ENCODE results near the gene KRTAP5-11.
"Not testable (repeated sequence)": the region's sequence is repeated elsewhere in the genome, so short reads cannot be mapped to it uniquely, and the experiment has no call there.

KRTAP5-11 gene, protein sequence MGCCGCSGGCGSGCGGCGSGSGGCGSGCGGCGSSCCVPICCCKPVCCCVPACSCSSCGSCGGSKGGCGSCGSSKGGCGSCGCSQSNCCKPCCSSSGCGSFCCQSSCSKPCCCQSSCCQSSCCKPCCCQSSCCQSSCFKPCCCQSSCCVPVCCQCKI
- 0 reads per million in 3 experiments for total RNA-seq

DNA sequence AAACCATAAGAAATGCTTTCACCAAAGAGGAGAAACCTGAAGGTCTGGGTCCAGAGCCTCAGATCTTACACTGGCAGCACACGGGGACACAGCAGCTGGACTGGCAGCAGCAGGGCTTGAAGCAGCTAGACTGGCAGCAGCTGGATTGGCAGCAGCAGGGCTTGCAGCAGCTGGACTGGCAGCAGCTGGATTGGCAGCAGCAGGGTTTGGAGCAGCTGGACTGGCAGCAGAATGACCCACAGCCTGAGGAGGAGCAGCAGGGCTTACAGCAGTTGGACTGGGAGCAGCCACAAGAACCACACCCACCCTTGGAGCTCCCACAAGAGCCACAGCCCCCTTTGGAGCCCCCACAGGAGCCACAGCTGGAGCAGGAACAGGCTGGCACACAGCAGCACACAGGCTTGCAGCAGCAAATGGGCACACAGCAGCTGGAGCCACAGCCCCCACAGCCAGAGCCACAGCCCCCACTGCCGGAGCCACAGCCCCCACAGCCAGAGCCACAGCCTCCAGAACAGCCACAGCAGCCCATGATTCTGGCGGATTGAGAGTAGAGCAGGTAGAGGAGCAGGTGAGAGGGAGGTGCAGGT, at the start of gene KRTAP5-11:
Gene KRTAP5-11 (minus strand): TSS at position 567 of the 587 bp plus-strand sequence. CDS start 38 bp downstream, at position 529.
- no peak for DNase-seq

DNA sequence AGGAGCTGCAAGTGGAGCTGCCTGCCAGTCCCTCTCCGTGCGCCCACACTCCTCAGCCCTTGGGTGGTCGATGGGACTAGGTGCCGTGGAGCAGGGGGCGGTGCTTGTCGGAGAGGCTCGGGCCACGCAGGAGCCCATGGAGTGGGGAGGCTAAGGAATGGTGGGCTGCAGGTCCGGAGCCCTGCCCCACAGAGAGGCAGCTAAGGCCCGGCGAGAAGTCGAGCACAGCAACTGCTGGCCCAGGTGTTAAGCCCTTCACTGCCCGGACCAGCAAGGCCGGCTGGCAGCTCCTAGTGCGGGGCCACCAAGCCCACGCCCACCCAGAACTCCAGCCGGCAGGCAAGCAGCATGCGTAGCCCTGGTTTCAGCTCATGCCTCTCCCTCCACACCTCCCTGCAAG, 48.9 kb upstream of the KRTAP5-11 start:
- DNase-seq = not testable (repeated sequence)

DNA sequence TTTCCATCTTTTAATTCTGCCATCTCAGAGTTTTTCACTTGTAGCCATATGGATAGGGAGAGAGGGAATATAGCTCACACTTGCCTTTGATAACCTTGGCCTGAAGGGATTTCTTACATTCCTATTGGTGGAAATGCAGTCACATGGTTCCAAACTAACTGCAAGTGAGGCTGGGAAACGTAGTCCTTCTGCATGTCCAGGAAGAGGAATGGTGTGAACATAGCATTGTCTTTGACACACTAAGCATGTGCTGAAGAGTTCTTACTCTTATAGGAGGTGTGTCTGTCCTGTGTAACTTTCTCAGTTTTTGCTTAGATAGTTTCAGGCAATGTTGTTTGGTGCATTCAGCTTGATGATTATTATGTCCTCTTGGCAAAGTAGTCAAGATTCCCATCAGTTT, 47.4 kb upstream of the KRTAP5-11 start:
- not testable (repeated sequence) for DNase-seq

DNA sequence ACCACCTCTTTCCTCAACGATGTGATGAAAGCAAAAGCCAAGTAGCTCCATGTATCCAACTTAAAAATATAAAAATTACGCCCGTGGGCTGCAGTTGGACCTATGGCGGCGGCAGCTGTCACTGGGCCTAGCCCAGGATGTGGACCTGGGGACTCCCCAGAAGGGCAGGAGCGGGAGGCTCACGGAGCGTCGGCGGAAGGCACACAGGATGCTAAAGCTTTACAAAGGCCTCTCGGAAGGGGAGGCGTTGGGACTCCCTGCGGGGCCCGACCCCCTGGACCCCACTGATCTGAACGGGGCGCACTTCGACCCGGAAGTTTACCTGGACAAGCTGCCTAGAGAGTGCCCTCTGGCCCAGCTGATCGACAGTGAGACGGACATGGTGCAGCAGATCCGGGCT, 46.3 kb upstream of the KRTAP5-11 start:
- DNase-seq = not testable (repeated sequence)

DNA sequence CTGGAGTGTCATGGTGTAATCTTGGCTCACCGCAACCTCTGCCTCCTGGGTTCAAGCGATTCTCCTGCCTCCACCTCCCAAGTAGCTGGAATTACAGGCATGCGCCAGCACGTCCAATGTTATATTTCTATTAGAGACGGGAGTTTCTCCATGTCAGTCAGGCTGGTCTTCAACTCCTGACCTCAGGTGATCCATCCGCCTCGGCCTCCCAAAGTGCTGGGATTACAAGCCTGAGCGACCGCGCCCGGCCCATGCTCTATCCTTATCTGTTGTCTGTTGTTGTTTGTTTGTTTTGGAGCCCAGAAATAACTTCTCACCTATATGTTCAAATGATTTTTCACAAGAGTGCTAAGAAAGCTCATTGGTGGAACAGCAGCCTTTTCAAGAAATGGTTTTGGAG, 40.6 kb upstream of the KRTAP5-11 start:
- DNase-seq = not testable (repeated sequence)

DNA sequence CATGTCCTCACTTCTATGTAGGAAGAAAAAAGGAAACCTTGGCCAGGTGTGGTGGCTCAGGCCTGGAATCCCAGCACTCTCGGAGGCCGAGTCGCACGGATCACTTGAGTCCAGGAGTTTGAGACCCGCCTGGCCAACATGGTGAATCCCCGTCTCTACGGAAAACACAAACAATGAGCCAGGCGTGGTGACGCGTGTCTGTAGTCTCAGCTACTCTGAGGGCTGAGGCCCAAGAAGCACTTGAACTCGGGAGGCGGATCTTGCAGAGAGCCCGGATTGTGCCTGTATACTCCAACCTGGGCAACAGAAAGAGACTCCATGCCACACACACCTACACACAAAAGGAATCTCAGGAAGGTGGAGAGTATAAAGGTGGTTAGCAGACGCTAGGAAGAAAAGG, 39.9 kb upstream of the KRTAP5-11 start:
- not testable (repeated sequence) for DNase-seq

DNA sequence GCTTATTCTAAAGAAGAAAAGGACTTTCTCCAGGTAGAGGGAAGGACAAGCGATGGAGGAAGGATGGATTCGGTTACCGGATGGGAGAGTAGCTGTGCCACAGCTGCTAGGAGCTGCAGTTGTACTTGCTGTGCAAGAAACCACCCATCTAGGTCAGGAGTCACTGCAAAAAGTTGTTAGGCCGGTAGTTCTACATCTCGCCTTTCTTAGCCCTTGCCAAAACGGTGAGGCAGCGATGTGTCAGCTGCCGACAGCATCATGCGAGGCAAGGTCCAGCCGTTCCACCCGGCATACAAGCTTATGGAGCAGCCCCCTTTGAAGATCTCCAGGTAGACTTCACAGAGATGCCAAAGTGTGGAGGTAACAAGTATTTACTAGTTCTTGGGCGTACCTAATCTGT, 32.3 kb upstream of the KRTAP5-11 start:
- DNase-seq = not testable (repeated sequence)

DNA sequence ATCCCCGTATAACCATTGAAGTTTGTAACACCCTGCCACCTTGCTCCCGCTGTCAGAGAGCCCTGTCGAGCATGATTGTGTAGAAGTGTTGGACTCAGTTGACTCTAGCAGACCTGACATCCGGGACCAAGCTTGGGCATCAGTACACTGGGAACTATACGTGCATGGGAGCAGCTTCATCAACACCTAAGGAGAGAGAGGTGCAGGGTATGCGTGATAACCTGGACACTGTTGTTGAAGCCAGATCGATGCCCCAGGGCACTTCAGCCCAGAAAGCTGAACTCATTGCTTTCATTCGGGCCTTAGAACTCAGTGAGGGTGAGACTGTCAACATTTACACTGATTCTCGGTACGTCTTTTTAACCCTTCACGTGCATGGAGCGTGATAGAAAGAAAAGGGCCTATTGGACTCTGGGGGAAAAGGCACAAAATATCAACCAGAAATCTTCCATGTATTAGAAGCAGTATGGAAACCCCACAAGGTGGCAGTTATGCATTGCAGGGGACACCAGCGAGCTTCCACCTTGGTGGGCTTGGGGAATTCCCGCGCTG, 31.8 kb upstream of the KRTAP5-11 start:
- not testable (repeated sequence) for DNase-seq

DNA sequence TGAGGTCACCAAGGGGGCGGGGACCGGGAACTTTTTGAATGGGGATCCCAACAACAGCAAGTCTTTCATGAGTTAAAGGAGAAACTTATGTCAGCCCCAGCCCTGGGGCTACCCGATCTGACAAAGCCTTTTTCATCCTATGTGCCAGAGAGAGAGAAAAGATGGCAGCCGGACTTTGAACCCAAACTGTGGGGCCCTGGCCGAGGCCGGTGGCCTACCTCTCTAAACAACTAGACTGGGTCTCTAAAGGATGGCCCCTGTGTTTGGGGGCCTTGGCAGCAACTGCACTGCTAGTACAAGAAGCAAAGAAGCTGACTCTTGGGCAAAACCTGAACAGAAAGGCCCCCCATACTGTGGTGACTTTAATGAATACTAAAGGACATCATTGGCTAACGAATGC, 31.3 kb upstream of the KRTAP5-11 start:
- not testable (repeated sequence) for DNase-seq

DNA sequence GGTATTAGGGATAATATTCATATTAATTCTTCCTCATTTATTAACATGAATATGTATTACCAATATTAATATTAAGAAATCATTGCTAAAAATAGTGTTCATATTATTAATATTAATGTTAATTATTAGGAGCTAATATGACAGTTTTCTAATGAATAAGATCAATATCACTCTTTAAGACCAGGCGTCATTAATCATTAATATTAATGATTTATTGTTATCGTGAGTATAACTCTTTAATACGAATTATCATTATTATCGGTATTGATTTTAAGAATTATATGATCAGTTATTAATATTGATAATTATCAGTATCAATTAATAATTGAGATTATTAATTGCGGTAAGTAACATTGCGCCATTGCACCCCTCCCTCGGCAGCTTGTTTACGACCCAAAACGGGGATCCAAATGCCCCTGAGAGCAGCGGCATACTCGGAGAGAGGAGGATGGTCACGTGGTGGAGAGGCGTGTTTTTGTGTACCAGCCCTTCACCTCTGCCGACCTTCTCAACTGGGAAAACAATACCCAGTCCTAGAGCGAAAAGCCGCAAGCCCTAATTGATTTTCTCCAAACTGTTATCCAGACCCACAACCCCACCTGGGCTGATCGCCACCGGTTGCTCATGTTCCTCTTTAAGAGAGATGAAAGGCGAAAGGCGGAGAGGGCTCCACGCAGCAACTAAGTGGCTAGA, 28.7 kb upstream of the KRTAP5-11 start:
- DNase-seq = not testable (repeated sequence)

DNA sequence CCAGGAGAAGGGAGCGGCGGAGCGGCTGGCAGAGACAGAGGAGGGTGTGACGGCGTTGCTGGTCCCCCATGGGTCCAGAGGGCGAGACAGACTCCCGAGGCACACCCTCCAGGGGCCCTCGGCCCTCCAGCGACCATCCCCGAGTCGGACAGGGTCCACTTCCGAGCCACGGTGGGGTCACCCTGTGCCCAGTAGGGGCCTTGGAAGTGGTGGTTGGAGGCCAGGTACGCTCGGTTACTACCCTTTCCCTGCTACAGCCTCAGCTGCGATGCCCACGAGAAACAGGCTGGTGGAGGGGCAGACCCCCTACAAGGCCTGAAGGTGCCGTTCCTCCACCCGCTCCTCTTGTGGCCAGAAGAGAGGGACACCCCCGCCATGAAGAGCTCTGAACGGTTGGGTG, 25.6 kb upstream of the KRTAP5-11 start:
- not testable (repeated sequence) for DNase-seq

DNA sequence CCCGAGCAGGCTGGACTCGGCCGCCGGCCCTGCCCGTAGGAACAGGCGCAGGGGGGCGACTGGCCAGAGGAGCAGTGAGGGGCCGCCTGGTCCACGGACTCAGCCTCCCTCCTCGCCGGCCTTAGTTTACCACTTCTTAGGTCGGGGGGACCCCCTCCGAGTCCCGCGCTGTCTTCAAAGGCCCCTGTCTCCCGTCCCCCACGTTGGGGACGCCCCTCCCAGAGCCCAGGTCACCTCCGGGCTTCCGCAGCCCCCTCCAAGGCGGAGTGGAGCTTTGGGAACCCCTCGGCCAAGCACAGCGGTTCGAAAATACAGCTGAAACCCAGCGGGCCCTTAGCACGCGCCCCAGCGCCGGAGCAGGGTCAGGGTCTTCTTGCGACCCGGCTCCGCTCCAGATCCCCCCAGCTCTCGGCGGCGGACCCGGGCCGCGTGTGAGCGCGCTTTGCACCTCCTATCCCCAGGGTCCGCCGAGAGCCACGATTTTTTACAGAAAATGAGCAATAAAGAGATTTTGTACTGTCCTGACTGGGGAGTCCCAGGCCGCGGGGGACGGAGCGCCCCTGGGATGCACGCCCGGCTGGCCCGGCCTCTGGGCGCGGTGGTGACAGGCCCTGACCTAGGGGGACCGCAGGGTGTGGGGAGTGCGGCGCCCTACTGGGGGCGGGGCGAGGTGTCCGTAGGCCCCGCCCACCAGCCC, 25.0 kb upstream of the KRTAP5-11 start:
- not testable (repeated sequence) for DNase-seq

DNA sequence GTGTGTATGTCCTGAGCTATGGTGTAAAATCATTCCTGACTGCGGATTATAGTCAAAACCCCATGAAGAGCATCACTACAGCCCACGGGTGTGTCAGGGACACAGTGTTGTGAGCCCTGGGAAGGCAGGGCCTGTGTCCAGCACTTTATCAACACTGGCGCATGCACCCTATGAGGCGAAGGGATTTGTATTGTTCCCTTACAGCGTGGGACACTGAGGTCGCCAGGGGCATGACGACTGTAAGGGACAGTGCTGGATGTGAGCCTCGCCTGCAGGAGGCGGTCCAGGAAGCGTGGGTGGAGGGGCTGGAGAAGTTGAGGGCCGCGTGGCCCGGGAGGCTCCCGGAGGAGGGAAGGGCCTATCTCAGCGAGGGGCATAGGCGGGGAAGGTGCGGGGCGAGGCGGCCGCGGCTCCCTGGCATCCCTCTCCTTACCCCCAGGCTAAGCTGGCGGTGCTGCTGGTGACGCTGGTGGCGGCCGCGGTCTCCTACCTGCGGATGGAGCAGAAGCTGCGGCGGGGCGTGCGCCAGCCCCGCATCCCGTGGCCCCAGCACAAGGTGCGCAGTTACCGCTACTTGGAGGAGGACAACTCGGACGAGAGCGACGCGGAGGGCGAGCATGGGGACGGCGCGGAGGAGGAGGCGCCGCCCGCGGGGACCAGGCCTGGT, 24.3 kb upstream of the KRTAP5-11 start:
- DNase-seq = not testable (repeated sequence)

DNA sequence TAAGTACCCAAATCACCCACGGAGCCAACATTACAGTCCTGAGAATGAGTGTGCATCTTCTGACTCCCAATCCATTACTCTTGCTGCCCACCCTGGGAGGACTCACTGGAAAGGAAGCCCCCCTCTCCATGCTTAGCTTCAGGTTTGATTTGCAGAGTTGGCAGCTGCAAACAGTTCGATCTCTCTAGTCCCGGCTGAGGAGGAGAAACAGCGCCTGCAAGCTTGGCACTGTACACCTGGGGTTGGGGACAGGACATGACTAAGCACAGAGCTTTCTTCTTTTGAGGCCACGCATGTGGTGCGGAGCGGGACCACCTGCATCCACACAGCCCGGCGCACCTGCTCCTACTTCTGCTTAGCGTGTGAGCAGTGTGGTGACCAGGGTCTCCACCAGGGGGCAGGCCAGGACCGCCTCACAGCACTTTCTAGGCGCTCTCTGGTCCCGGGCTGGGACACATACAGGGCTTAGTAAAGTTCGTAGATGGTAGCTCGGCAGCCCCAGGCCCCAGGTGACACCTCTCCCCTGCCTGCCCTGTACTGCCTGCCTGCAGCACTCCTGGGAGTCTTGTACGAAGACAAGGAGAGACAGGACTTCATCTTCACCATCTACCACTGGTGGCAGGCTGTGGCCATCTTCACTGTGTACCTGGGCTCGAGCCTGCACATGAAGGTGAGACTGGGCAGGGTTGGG, 22.3 kb upstream of the KRTAP5-11 start:
- not testable (repeated sequence) for DNase-seq

DNA sequence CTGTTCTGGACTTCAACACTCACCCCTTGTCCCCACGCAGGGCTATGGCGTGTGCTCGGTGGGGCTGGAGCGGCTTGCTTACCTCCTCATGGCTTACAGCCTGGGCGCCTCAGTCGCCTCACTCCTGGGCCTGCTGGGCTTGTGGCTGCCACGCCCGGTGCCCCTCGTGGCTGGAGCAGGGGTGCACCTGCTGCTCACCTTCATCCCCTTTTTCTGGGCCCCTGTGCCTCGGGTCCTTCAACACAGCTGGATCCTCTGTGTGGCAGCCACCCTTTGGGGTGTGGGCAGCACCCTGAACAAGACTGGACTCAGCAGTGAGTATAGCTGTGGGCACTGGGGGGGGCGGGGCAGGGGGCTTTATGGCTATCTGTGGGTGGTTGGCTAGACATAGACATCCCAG, 20.5 kb upstream of the KRTAP5-11 start:
- DNase-seq = not testable (repeated sequence)

DNA sequence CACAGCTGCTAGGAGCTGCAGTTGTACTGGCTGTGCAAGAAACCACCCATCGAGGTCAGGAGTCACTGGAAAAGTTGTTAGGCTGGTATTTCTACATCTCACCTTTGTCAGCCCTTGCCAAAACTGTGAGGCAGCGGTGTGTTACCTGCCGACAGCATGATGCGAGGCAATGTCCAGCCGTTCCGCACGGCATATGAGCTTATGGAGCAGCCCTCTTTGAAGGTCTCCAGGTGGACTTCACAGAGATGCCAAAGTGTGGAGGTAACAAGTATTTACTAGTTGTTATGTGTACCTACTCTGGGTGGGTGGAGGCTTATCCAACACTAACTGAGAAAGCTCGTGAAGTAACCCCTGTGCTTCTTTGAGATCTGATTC, 6.9 kb upstream of the KRTAP5-11 start:
- not testable (repeated sequence) for DNase-seq

DNA sequence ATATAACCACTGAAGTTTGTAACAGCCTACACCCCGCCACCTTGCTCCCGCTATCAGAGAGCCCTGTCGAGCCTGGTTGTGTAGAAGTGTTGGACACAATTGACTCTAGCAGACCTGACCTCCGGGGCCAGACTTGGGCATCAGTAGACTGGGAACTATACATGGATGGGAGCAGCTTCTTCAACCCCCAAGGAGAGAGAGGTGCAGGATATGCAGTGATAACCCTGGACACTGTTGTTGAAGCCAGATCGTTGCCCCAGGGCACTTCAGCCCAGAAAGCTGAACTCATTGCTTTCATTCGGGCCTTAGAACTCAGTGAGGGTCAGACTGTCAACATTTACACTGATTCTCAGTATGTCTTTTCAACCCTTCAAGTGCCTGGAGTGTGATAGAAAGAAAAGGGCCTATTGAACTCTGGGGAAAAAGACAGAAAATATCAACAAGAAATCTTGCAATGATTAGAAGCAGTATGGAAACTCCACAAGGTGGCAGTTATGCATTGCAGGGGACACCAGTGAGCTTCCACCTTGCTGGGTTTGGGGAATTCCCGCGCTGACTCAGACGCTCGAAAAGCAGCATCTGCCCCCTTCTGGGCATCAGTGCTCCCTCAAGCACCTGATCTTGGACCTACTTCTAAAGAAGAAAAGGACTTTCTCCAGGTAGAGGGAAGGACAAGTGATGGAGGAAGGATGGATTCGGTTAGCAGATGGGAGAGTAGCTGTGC, 6.3 kb upstream of the KRTAP5-11 start:
- DNase-seq = not testable (repeated sequence)

DNA sequence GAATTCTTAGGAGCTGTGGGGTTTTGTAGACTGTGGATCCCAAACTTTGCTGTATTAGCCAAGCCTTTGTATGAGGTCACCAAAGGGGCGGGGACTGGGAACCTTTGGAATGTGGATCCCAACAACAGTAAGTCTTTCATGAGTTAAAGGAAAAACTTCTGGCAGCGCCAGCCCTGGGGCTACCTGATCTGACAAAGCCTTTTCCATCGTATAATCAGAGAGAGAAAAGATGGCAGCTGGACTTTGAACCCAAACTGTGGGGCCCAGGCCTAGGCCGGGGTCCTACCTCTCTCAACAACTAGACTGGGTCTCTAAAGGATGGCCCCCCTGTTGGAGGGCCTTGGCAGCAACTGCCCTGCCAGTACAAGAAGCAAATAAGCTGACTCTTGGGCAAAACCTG, 5.6 kb upstream of the KRTAP5-11 start:
- DNase-seq = not testable (repeated sequence)

DNA sequence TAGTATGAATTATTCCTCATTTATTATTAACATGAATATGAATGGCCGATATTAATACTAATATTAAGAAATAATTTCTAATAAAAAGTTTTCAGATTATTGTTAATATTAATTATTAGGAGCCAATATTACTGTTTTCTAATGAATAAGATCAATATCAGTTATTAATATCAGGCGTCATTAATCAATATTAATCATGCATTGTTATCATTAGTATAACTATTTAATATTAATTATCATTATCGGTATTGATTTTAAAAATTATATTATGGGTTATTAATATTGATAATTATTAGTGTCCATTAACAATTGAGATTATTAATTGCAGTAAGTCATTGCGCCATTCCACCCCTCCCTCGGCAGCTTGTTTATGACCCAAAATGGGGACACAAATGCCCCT, 3.0 kb upstream of the KRTAP5-11 start:
- not testable (repeated sequence) for DNase-seq

DNA sequence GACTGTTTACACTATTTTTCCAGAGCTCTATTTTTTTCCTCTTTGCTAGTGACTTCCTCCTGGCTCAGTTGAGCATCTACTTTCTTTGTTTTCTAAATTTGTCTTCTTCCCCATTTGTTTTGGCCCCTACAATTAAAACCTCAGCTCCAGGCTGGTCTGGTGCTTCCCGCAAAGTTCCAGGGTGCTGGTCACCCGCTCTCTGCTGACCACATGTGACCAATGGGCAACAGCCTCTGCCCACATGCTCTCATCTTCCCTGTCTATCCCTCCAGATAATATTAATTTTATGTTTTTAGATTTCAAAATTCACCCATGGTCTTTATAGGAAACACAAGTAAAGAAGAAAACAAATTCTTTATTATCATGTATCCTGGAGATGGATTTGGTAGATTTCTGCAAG, 294 bp upstream of the KRTAP5-11 start:
- DNase-seq = not testable (repeated sequence)

DNA sequence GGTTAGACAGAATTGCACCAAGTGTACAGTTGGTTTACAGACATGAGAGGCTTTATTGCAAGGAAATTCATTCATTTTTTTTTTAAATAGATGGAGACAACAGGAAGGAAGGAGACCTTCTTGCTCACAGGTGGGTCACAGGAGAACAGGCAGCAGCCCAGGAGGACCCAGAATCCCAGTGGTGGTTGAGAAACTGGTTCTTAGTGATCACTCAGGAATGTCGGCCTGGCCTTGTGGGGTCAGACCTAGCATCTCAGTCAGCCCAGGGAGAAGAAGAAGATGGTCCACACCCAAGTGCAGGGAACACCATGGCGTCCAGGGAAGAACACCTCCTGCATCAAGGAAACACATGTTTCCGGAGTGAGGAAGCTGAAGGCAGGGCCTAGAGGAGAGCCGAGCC, 849 bp downstream of the KRTAP5-11 start:
- DNase-seq = no peak

Measured in central memory CD4-positive, alpha-beta T cell (primary cell).